GM19193 (cell line): ENCODE results near the gene ELOVL3.

Source experiments
- POLR2A ChIP-seq: IDR thresholded peaks from 4 replicates; pipeline ENCODE4 v1.6.1; 2011; ENCODE audit not compliant: insufficient read depth, insufficient read length; ENCODE audit errors: extremely low read depth

The ELOVL3 gene

GRCh38 chr10:102267748-102268147 lies 41.6 kb downstream of the ELOVL3 start:
- no peak for TF ChIP-seq POLR2A

GRCh38 chr10:102268375-102268888 lies 42.3 kb downstream of the ELOVL3 start:
- TF ChIP-seq POLR2A, result no peak

GRCh38 chr10:102269017-102269416 lies 42.9 kb downstream of the ELOVL3 start:
- TF ChIP-seq POLR2A, result no peak

- TF ChIP-seq POLR2A, result no peak
Observed at GRCh38 chr10:102274062-102274461, 48.0 kb downstream of the ELOVL3 start.

- TF ChIP-seq POLR2A, result no peak
Observed at GRCh38 chr10:102275343-102275742, 49.2 kb downstream of the ELOVL3 start.

GRCh38 chr10:102279104-102279503 lies 53.0 kb downstream of the ELOVL3 start:
- no peak for TF ChIP-seq POLR2A
